Nephron progenitor cell (in vitro differentiated cells): ENCODE data around the gene ECD.
A peak's percentile ranks its signal among the peaks of the same experiment; 100 is the strongest.

ENCODE experiments used
- DNase-seq: peaks from one replicate; pipeline ENCODE4 v3.0.0; 2021
- H3K27ac Mint-ChIP-seq: 2 replicates; pipeline ENCODE4 v1.8.0; 2021; ENCODE audit warnings: mild to moderate bottlenecking, moderate library complexity, mixed read lengths
- H3K27me3 Mint-ChIP-seq: 2 replicates; pipeline ENCODE4 v1.8.0; 2021; ENCODE audit warnings: mild to moderate bottlenecking, low read depth, mixed read lengths; ENCODE audit not compliant: poor library complexity
- H3K36me3 Mint-ChIP-seq: 2 replicates; pipeline ENCODE4 v1.8.0; 2021; ENCODE audit warnings: low read depth, mixed read lengths
- H3K4me1 Mint-ChIP-seq: 2 replicates; pipeline ENCODE4 v1.8.0; 2021; ENCODE audit warnings: mixed read lengths
- H3K4me3 Mint-ChIP-seq: 2 replicates; pipeline ENCODE4 v1.8.0; 2021; ENCODE audit warnings: mild to moderate bottlenecking, moderate library complexity, mixed read lengths
- H3K9me3 Mint-ChIP-seq: 2 replicates; pipeline ENCODE4 v1.8.0; 2021; ENCODE audit warnings: mild to moderate bottlenecking, moderate library complexity, mixed read lengths
- CTCF ChIP-seq: fragments of 200-600 bp; sonication (generic); IDR thresholded peaks from 2 replicates; pipeline ENCODE4 v1.5.0; 2021; ENCODE audit warnings: antibody characterized with exemption

Gene ECD

GRCh38 chr10:73207883-73208282, 40.1 kb upstream of the ECD start:
- H3K4me3 Mint-ChIP-seq = no peak overlapping the region
- no peak for TF ChIP-seq CTCF
- H3K27ac Mint-ChIP-seq = no peak overlapping the region
- no peak for DNase-seq
- peaks cover 18% of the 10 kb centered on the region for H3K9me3 Mint-ChIP-seq
- H3K36me3 Mint-ChIP-seq = peaks cover 75% of the 10 kb centered on the region
- H3K27me3 Mint-ChIP-seq = no peaks in the 10 kb centered on the region
- no peaks in the 10 kb centered on the region for H3K4me1 Mint-ChIP-seq

GRCh38 chr10:73206385-73206784, 38.6 kb upstream of the ECD start:
- H3K27ac Mint-ChIP-seq = no peak overlapping the region
- H3K9me3 Mint-ChIP-seq = peaks cover 18% of the 10 kb centered on the region
- no peak for TF ChIP-seq CTCF
- H3K27me3 Mint-ChIP-seq = no peaks in the 10 kb centered on the region
- DNase-seq = no peak
- no peaks in the 10 kb centered on the region for H3K4me1 Mint-ChIP-seq
- no peak overlapping the region for H3K4me3 Mint-ChIP-seq
- H3K36me3 Mint-ChIP-seq = peaks cover 80% of the 10 kb centered on the region

- Mint-ChIP-seq H3K27ac (no peak overlapping the region), H3K36me3 (peaks cover 84% of the 10 kb centered on the region), H3K4me3 (no peak overlapping the region), H3K27me3 (no peaks in the 10 kb centered on the region), H3K4me1 (no peaks in the 10 kb centered on the region), H3K9me3 (peaks cover 18% of the 10 kb centered on the region)
- no peak for TF ChIP-seq CTCF
- no peak for DNase-seq
Measured at GRCh38 chr10:73205890-73206289, 38.1 kb upstream of the ECD start.

GRCh38 chr10:73205081-73205480, 37.3 kb upstream of the ECD start:
- Mint-ChIP-seq H3K4me1 (no peaks in the 10 kb centered on the region), H3K36me3 (peaks cover 84% of the 10 kb centered on the region), H3K27ac (no peak overlapping the region), H3K4me3 (no peak overlapping the region), H3K9me3 (peaks cover 18% of the 10 kb centered on the region), H3K27me3 (no peaks in the 10 kb centered on the region)
- DNase-seq = no peak
- TF ChIP-seq CTCF = no peak

- H3K4me3 Mint-ChIP-seq = no peak overlapping the region
- no peaks in the 10 kb centered on the region for H3K9me3 Mint-ChIP-seq
- H3K4me1 Mint-ChIP-seq = no peaks in the 10 kb centered on the region
- DNase-seq = no peak
- peaks cover 9% of the 10 kb centered on the region for H3K36me3 Mint-ChIP-seq
- H3K27me3 Mint-ChIP-seq = no peaks in the 10 kb centered on the region
- H3K27ac Mint-ChIP-seq = no peak overlapping the region
- TF ChIP-seq CTCF = no peak
Measured at GRCh38 chr10:73190188-73190587, 22.4 kb upstream of the ECD start.

GRCh38 chr10:73186266-73186665, 18.5 kb upstream of the ECD start:
- no peaks in the 10 kb centered on the region for H3K4me1 Mint-ChIP-seq
- H3K27me3 Mint-ChIP-seq = no peaks in the 10 kb centered on the region
- no peak for DNase-seq
- no peak for TF ChIP-seq CTCF
- peak overlapping the region; percentile 0 for H3K27ac Mint-ChIP-seq
- peaks cover 26% of the 10 kb centered on the region for H3K36me3 Mint-ChIP-seq
- no peaks in the 10 kb centered on the region for H3K9me3 Mint-ChIP-seq
- no peak overlapping the region for H3K4me3 Mint-ChIP-seq
